Peyer's patch (tissue), 4 donors: Measurements from ENCODE around the gene DRD4.

Experiments used
- POLR2A ChIP-seq, 2 donors: fragments of 450-650 bp; IDR thresholded peaks; one replicate each; pipeline ENCODE4 v1.5.1; 2017; ENCODE audit warnings: antibody characterized with exemption in 2 of 2, mild to moderate bottlenecking in 2 of 2, moderate library complexity in 2 of 2
- TF ChIP-seq, protein P1 (sequence below), 6 experiments: fragments of 450-650 bp in 4 of 6; fragments of 200-600 bp in 2 of 6; sonication (generic) in 1 of 6; IDR thresholded peaks; one replicate each; pipeline ENCODE4 v1.5.1; 2017 to 2019; ENCODE audit warnings: antibody characterized with exemption in 6 of 6, mild to moderate bottlenecking in 3 of 6, moderate library complexity in 1 of 6

DNA sequence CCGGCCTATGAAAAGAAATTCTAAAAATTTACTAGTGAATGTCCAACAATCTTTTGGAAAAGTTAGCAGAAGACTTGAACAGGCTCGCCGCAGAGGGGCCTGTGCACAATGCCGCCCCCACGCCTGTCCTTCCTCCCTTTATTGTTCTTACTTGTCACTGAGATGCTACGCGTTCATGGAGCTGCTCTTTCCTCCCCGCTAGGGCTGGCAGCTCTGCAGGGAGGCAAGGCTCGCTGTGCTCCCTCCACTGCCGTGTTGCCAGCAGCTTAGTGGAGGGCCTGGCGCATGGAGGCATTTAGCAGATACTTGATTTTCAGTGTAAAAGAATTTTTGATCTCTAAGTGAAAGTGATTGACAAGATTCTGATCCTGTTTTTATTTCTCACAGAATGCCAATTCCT is 46.1 kb upstream of the DRD4 start:
- TF ChIP-seq, protein P1, sequence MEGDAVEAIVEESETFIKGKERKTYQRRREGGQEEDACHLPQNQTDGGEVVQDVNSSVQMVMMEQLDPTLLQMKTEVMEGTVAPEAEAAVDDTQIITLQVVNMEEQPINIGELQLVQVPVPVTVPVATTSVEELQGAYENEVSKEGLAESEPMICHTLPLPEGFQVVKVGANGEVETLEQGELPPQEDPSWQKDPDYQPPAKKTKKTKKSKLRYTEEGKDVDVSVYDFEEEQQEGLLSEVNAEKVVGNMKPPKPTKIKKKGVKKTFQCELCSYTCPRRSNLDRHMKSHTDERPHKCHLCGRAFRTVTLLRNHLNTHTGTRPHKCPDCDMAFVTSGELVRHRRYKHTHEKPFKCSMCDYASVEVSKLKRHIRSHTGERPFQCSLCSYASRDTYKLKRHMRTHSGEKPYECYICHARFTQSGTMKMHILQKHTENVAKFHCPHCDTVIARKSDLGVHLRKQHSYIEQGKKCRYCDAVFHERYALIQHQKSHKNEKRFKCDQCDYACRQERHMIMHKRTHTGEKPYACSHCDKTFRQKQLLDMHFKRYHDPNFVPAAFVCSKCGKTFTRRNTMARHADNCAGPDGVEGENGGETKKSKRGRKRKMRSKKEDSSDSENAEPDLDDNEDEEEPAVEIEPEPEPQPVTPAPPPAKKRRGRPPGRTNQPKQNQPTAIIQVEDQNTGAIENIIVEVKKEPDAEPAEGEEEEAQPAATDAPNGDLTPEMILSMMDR (IDR thresholded peaks at IDR 0.05): no peak
- no peak for TF ChIP-seq POLR2A (IDR thresholded peaks at IDR 0.05)
